Dermis blood vessel endothelial cell (primary cell): ENCODE data around the gene KCNJ16. TPM values are rescaled to one million over a fixed set of nuclear protein-coding genes. Genes with fewer than 3 reads are reported as not detected.
A peak's percentile ranks its signal among the peaks of the same experiment; 100 is the strongest.

Experiments
- DNase-seq: peaks from one replicate; pipeline ENCODE4 v3.0.0; 2010
- total RNA-seq: library from RNA; depleted of rRNA; stranded (reverse); fragments of >200 nt; gene quantifications from 2 replicates; pipeline ENCODE4 v1.2.3, GENCODE V29; 2014

The KCNJ16 gene
- total RNA-seq, 1 donor from 2014 or later = 1.7 TPM

DNA sequence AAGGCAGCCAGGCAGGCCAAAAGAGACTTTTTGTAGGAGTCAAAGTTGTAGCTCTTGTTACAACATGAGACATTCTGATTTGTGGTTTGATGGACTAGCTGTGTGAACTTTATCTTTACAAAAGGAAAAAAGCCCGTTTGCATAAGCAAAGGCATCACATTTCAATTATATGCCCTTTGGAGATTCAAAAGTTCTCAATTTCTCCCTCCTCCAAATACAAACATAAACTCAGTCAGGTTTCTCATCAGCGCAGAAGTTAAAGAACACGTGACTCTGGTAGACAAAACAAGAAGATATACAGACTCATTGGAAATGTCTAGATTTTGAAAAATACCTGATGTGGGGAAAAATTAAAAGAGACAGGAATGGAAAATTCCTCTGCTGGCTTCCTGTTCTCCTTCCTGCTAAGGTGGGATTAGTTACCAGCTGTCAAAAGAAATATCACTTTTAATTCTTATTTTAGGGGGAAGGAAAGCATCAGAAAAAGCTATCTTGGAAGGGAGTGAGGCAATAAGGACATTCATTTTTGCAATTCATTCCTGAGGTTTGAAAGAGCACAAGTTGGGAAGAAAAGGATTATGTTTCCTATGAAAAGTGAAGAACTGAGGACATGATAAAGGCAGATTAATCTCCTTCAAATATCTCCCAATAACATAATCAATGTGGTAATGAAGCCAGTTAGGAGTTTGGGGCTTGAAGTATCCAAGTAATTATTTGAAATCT is 4.6 kb upstream of the KCNJ16 start:
- no peak for DNase-seq

DNA sequence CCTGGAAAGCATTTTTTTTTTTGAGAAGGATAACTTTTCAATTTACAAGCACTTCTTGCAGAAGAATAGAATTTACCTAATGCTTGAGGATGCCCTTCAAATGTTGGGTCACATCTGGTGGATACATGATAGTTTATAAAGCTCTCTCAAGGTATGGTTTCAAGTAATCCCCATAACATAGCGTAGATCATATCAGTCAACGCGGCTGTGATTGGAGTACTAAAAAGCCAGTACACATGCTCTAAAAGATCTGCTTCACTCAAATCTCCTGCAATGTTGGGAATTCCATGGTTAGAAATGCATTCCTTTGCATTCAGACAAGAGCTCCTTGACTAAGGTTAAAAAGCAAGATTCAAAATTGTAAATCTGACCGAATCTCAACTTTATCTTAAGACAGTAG is 3.9 kb upstream of the KCNJ16 start:
- DNase-seq = no peak

DNA sequence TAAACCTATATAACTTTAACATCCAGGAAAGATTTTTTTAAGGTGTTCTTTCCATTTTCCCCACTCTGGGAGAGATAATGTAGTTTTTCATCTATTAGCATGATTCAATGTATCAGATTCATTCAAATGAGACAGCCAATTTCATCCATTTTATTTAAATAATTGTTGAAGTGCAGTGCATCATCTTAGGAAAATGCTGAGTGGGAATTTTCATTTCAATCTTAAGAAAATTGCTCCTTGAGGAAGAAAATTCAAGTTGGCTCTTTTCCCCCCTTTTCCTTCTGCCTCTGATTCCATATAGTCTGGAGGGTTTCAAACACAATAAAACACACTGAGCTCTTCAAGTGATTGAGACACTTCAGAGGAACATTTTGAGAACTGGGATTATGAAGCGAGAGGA is 3.4 kb upstream of the KCNJ16 start:
- DNase-seq = no peak

DNA sequence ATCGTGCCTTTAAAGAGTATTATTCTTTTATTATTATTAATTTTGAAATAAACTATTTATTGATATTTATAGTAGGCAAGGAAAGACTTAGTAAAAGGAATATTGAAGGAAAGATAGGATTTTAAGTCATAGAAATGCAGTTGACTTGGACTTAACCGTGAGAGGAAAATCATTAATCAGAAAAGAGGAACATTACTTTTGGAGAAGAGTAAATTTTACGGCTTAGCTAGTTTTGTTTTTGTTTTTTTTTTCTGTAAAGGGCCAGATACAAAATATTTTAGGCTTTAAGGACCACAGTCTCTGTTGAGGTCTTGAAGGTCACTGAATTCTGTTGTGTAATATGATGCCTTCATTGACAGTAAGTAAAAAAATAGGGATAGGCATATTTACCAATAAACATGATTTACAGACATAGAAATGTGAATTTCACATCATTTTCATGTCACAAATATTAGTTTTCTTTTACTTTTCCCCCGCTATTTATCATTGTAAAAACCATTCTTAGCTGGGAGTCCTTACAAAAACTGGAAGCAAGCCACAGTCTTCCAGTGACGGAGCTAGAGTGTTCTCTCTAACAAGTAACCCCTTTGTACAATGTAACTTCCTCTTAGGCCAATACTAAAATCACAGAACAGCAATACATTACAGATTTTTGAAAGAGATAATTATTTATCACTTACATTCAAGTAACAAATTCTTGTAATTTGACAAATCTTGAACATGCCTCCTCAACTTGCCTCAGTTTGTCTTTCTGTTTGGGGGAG is 2.3 kb upstream of the KCNJ16 start:
- no peak for DNase-seq

DNA sequence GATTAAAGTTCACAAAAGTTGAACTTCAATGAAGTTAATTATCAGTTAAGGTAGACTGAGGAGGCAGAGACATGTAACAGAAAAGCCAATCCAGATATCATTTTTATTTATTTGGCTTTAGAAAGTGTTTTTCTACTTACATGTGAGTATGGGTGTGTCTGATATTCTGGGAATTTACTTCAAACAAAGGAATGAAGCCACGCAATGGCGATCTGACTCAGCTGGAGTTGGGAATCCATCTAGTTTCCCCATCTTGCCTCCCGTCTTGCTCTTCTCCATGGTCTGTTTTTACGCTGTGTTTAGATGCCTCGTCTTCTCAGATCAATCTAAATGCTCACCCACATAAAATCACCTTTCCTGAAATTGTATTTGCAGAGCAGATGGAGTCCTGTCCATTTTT is 1.7 kb upstream of the KCNJ16 start:
- DNase-seq = no peak

DNA sequence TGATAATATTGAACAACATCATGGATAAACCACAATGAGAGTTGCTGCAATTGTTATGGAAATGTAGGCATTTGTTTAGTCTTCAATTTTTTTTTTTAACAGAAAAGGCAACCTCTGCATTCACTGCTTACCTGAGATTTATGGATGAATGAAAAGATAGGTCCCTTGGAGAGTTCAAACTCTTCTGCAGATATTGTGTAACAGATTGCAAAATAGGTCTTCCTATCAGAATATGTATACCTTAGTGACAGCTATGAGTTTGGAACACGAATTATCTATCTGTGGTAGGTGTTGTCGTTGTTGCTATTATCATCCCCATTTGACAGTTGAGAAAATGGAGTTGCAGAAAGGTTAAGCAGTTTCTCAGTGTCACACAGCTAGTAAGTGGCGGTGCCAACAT is 1.2 kb upstream of the KCNJ16 start:
- DNase-seq = no peak

DNA sequence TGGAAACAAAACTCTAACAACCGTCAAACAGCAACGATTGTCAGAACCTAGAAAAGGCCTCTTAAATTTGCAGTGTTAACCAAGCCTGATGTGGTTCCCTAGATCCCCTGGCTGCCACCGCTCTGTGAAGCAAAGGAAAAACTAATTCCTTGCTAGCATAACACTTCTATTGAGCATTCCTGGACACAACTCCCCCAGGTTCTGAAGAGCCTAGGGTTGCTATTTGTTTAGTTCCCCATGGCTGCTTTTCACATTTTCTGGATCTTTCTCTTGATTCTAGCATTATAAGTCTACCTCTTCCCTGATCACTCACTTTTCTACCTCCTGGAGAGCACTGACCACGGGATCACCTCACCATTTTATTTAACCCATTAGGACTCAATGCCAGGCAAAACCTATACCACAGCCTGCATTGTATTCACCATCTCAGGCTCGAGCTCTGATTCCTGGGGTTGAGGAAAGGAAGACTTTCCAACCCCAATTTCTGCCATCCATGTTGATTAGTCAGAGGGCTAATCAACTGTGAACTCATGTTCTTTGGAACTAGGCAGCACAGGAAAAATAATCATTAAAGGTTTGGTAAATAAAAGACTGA is 692 bp upstream of the KCNJ16 start:
- DNase-seq = no peak

DNA sequence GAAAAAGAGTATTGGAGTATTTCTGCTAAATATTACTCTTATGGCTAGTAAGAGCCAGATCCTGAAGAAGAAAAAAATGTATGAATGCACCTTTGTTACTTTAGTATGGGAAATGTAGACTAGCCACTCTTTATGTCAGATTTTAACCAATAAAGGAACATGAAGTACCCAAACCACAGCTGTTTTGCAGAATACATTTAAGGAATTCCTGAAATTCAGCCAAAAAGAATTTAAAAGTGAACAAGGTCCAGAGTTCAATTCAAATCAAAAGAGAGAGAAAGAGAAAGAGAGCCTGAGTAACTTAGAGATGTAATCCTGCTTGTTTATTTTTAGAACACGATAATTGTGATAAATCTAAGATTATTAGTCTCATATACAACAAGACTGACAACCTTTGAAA is 1.2 kb downstream of the KCNJ16 start:
- DNase-seq = no peak

DNA sequence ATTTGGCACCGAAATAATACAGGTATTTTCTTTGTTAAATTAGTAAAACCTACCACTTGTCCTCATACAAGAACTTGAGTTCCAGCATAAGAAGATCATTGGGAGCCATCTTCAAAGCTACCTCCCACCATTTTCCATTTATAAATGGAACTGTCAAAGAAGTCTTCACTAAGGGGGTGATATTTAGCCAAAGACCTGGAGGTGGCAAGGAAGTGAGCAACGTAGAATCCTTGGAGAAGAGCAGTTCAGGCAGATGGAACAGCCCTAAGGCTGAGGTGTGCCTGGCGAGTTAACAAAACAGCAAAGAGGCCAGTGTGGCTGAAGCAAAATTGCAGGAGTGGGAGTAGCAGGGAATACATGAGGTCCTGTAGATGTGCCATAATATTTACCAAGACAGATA is 1.8 kb downstream of the KCNJ16 start:
- DNase-seq = no peak

DNA sequence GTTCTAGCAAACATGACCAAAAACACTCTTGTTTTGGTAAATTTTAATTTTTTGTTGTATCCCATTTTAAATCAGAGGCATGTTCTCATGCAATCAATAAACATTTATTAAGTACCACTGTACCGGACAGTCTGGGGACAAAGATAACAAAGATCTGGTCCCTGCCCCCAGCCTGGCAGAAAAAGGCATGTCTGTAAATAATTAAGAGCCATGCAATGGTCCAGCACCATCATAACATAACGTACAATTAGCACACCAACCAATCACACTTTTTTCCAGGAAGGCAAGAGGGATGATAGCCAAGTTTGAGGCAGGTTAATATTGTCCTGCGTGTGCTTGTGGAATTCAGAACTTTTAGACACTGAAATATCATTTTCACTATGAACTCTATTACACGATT is 3.5 kb downstream of the KCNJ16 start:
- no peak for DNase-seq

DNA sequence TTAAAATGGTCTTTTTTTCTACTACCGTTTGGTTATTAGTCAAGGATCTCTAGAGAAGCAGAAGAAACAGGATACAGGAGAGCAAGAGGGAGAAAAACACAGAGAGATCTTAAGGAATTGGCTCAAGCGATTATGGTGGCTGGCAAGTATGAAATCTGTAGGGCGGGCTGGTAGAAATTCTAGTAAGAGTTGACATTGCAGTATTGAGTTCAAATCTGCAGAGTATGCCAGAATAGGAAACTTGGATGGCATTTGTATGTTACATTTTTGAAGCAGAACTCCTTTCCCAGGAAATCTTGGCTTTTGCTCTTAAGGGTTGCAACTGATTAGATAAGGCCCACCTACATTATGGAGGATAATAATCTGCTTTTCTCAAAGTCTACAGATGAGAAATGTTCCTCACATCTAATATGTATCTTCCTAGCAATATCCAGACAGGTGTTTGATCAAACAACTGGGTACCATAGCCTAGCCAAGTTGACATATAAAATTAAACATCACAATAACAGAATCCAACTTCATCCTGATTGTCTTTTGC is 4.0 kb downstream of the KCNJ16 start:
- no peak for DNase-seq

DNA sequence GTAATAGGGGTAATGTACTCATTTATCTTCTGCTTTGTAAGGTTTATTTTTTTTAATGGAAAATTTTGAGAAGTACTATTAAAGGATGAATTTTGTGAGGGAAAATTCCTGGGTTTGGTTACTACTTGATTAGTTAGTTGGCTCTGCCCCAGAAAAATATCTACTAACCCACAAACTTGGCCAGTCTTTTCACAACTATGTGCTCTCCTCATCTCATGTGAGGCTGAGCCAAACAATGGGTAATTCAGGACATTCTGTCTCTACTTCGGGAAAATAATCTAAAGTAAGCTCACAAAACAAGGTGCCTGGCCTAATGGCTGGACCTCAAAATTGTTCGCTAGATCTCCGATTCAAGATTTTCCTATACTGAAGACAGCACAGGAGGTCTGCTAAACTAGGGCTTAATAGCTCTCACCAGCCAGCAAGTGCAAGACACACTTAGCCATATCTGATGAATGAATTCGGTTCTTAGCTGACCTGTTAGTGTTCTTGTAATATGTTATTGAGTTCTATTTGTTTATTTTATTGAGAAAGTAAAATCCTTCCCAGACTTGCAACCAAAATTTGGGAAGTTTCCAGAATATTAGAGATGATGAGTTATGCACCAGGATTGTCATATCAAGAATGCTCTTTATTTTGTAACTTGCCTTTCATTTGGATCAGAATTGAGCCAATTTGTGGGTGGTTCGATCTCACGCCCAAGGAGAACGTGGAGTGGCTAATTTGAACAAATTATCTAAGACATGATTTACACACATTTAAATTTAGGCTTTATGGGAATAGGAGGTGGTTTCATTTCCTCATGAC is 5.7 kb downstream of the KCNJ16 start:
- DNase-seq = no peak

DNA sequence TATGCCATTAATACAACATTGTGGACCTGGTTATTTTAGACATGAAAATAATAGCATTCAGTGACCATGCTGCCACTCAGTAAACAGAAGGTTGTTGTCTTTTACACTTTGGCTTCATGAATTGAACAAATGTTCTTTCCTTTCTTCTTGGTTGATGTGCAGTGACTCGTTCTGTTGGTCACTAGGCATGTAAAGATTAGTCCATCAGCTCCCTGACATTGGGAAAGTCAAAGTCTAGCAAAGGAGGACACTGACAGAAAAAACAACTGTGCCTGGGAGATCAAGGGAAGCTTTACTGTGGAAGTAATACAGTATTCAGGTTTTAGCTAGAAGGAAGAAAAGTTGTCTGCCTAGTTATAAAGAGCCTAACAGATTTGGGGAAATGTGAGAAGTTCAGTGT is 6.9 kb downstream of the KCNJ16 start:
- no peak for DNase-seq

DNA sequence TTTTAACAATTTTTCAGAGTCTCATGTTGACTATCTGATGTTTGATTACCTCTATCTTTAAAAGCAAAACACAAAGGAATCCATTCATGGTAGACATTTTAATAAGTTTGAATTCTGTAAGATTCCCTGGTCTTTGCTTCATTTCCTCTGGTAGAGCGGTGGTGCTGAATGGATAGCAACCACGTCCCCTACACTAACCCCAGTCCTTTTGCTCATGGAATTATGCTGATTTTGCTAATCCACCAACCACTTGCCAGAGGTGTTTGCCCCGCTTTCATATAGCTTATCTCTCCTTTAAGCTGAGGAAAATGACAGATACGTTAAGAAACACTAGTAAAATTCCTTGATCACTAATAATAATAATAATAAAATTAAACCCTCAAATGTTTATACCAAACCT is 9.5 kb downstream of the KCNJ16 start:
- peak; percentile 34 for DNase-seq

DNA sequence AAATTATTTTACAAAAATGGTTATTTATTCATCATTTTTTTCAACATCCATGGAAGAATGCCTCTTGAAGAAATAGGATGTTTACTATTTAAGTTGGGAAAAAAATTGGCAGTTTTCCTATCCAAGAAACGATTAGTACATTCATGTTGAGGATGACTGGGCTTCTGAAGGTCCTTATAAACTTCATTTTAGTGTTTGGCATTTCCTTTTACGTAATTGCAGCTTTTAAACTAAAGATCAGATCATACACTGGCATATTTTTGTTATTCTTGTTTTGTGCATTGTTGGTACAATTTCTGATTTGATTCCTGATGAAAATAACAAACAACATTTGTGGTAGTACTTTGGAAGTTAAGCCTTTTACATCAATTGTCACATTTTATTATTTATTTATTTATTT is 11.5 kb downstream of the KCNJ16 start:
- DNase-seq = peak; percentile 68

DNA sequence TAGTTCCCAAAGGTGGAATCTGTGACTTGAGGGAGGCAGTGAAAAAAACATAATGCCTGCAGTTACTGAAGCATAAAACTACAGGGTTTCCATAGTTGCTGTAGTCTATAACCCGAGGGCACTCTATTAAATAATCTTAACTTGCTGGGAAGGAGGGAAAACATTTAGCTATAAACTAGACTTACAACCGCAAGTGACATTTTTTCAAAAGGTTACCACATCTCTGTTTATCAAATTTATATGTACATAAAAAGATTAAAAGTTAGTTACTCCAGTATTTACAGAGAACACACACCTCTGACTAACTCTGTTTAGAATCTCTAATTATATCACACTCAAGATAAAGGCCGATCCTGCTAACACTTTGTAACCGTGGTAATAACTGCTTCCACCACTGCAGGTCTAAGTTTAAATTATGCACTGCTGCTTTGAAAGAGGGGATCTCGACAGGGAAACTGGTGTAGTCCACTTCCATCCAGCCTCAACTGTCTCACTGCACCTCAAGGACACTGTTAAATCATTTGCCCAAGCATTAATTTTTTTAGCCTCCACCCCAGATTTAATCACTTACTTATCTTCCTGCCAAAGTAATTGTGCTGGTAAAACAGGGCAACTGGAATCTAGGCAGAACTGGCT is 14.6 kb downstream of the KCNJ16 start:
- no peak for DNase-seq

DNA sequence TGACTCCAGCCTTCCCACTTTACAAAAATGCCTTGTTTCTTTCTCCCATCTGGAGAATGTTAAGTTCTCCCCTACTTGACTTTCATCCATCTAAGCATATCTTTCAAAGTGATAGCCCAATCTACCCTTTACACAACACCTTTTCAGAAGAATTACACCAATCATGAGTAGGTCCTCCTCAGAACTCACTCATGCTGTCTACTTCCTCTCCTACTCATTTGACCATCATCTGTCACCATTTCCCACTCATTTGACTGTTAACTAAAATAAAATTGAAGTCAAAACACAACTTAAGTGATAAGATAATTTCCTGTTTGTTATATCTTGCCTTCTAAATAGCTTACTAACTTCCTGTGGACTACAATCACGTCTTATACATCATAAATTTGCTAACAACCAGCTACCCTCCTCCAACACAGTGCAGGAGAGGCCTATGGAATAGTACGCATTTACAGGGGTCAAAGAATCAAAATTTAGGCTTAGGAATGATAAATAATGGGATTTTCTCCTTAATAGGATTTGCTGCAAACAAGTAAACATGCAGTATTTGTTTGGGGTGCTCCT is 16.1 kb downstream of the KCNJ16 start:
- no peak for DNase-seq

DNA sequence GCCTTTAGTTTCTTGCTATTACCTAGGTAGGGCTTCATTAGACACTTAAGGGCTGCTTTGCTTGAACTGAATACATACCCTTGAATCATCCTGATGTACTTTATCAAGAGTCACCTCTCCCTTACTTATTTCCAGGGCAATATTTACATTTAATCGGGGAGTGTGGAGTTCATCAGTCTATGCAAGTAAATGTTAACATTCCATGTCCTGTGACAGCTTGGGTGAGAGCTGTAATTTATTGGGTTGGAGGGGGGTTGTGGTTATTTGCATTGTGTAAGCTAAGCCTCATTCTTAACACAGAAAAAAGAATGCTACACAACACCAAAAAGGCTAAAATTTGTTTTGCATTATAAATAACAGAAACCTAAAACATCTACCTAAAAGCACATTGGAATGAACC is 16.7 kb downstream of the KCNJ16 start:
- no peak for DNase-seq

DNA sequence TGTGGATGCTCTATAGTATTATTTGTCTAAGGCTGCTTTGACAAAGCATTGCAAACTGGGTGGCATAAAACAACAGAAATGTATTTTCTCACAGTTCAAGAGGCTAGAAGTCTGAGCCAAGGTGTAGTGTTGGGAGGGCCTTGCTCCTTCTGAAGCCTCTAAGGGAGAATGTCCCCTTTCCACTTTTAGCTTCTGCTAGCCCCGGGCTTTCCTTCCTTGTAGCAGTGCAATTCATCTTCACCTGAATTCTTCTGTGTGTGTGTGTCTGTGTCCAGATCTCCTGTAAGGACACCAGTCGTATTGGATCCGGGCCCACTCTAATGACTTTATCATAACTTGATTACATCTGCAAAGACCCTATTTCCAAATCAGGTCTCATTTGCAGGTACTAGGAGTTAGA is 18.1 kb downstream of the KCNJ16 start:
- DNase-seq = no peak

DNA sequence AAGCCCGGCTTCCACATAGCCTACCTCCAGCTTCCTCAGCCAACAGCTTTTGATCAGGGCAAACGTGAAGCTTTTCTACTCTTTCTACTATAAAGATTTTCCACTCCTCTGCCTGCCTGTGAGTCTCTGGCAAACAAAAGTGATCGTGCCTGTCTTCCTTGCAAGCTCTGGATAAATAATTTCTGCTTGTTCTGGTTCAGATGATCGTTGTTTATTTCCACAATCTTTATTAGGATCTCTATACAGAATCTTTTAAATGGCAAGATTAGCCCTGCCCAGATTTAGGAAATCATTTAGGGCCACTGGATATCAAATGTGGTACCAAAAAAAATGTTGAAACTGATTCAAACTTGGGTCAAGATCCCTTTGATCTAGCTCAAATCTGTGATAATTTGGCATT is 20.4 kb downstream of the KCNJ16 start:
- DNase-seq = no peak

DNA sequence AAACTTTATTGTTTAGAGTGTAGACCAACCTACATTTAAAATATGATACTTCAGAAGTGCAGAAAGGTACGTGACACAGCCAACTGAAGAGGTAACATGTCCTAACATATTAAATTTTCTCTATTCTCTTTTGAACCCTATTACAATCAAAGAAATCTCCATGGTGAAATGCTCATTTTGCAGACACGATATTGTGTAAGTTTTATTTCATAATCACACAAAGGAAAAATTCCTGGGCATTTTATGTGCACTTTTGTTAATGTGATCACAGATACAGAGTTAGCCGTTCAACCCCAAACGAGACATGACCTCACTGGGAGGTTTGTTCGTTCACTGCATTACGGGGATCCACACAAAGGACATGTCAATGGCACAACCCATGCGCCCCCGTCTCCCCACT is 21.8 kb downstream of the KCNJ16 start:
- DNase-seq = no peak

DNA sequence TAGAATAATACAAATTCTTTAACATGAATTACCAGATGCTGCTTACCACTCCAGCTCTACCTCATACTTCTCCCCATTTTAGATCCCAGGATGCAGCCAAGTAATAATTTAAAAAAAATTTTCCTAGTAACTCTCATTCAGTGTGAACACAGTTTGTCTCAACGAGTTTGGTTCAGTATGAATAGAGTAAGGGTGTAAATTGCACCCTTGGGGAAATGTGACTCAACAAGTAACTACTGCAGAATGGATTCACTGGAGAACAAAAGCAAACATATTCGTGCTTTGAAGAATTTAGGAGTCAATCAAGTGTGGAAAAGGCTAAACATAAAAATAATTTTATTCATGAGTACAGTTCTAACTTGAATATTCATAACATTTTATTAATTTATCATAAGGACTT is 23.0 kb downstream of the KCNJ16 start:
- no peak for DNase-seq
